Mucosa of descending colon (tissue), 3 donors: ENCODE measurements around the gene MEX3C. TPM values are rescaled to one million over a fixed set of nuclear protein-coding genes. Genes with fewer than 3 reads are reported as not detected.

ENCODE experiments used
- ATAC-seq: fragments of 200-7000 bp; cut with Tn5 transposase; one replicate; pipeline ENCODE4 v1.9.1; 2020; ENCODE audit warnings: mild to moderate bottlenecking, moderate library complexity
- DNase-seq, 3 donors: peaks; one replicate each; pipeline ENCODE4 v3.0.0-alpha.2; 2020
- H3K36me3 ChIP-seq: fragments of 200-600 bp; one replicate; pipeline ENCODE4 v1.8.0; 2021; ENCODE audit warnings: low read depth, mild to moderate bottlenecking
- H3K4me1 ChIP-seq: fragments of 200-600 bp; one replicate; pipeline ENCODE4 v1.8.0; 2021; ENCODE audit warnings: low read depth, mild to moderate bottlenecking
- H3K4me3 ChIP-seq: fragments of 200-600 bp; one replicate; pipeline ENCODE4 v1.8.0; 2021; ENCODE audit warnings: mild to moderate bottlenecking
- H3K9me3 ChIP-seq: fragments of 200-600 bp; one replicate; pipeline ENCODE4 v1.8.0; 2021; ENCODE audit warnings: mild to moderate bottlenecking
- intact Hi-C, 2 donors: fragments of 100-400 bp; cut with DNase I in 1 of 2; cut with micrococcal nuclease in 1 of 2; formaldehyde crosslinking; loops; one replicate each; pipeline versions ENCODE4 v1.11.0 to v1.11.1; 2022; cut with DNase I, micrococcal nuclease
- total RNA-seq, 3 donors: library from RNA; stranded (reverse); fragmentation: NEBNext Ultra II Directional in 2 of 3; extraction: Animal tissue kit (Norgen Biotek cat#: 25700) in 2 of 3; gene quantifications; one replicate each; pipeline versions ENCODE4 v1.2.1 to v1.2.4, GENCODE V29; 2021 to 2023
- TF ChIP-seq, protein P1 (sequence below): fragments of 200-600 bp; IDR thresholded peaks from one replicate; pipeline ENCODE4 v1.8.0; 2022; ENCODE audit warnings: antibody characterized with exemption, mild to moderate bottlenecking
- donor health status: DM: no; HTN: no; CAD: no; lungs with moderate emphysema.
- donor health status: DM: no; HTN: no; CAD: no.
- donor health status: DM: no; HTN: yes; CAD: no.

Gene MEX3C
- total RNA-seq, 3 donors from 2014 or later = 20.8 to 30.1 (median 27.0) TPM

DNA sequence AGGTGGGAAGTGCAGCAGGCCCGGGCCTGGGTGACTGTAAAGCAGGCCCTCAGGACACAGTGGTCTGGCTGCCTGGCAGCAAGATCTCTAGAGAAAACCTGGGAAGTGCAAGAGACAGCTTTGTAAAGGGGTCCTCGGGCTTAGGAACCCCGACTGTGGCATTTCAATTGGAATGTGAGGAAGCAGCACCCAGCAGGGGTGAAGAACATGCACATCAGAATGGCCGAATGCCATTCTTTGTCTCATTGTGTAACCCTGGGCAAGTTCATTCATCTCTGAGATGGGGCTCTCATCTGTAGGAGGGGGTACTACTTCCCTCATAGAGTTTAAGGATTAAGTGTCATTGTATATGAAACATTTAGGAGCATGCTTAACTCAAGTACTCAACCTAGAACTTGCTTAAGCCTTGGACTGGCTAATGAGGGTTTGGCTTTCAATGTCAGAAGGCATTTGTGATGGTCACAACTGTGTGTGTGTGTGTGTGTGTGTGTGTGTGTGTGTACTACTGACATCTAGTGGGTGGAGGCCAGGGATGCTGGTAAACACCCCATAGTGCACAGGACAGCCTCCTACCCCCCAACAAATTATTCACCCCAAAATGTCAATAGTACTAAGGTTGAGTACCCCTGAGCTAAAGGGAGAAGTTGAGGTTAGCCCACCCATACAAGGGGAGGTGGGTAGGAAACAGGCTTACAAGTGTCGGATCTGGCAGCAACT, 29.3 kb downstream of the MEX3C start:
- Histone ChIP-seq H3K4me3 (no peak overlapping the region), H3K36me3 (no peaks in the 10 kb centered on the region), H3K4me1 (no peaks in the 10 kb centered on the region), H3K9me3 (no peaks in the 10 kb centered on the region)
- intact Hi-C loops = no loop called here
- no peak for DNase-seq
- TF ChIP-seq, protein P1, sequence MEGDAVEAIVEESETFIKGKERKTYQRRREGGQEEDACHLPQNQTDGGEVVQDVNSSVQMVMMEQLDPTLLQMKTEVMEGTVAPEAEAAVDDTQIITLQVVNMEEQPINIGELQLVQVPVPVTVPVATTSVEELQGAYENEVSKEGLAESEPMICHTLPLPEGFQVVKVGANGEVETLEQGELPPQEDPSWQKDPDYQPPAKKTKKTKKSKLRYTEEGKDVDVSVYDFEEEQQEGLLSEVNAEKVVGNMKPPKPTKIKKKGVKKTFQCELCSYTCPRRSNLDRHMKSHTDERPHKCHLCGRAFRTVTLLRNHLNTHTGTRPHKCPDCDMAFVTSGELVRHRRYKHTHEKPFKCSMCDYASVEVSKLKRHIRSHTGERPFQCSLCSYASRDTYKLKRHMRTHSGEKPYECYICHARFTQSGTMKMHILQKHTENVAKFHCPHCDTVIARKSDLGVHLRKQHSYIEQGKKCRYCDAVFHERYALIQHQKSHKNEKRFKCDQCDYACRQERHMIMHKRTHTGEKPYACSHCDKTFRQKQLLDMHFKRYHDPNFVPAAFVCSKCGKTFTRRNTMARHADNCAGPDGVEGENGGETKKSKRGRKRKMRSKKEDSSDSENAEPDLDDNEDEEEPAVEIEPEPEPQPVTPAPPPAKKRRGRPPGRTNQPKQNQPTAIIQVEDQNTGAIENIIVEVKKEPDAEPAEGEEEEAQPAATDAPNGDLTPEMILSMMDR = no peak
- no peak for ATAC-seq

GRCh38 chr18:51165296-51165695, 32.2 kb downstream of the MEX3C start:
- Histone ChIP-seq H3K36me3 (no peaks in the 10 kb centered on the region), H3K4me3 (no peak overlapping the region), H3K9me3 (no peaks in the 10 kb centered on the region), H3K4me1 (no peaks in the 10 kb centered on the region)
- TF ChIP-seq, protein P1 = no peak
- ATAC-seq = no peak
- DNase-seq = no peak
- intact Hi-C loops = no loop called here

- TF ChIP-seq, protein P1 = no peak
- intact Hi-C loops = no loop called here
- ATAC-seq = no peak
- Histone ChIP-seq H3K36me3 (no peaks in the 10 kb centered on the region), H3K4me1 (no peaks in the 10 kb centered on the region), H3K9me3 (no peaks in the 10 kb centered on the region), H3K4me3 (no peak overlapping the region)
- DNase-seq = no peak
These were observed 32.7 kb downstream of the MEX3C start for GRCh38 chr18:51164761-51165281.

GRCh38 chr18:51164342-51164741, 33.1 kb downstream of the MEX3C start:
- ATAC-seq = no peak
- no peak overlapping the region for H3K4me3 ChIP-seq
- H3K36me3 ChIP-seq = no peaks in the 10 kb centered on the region
- TF ChIP-seq, protein P1 = no peak
- no peaks in the 10 kb centered on the region for H3K4me1 ChIP-seq
- intact Hi-C loops = no loop called here
- no peak for DNase-seq
- no peaks in the 10 kb centered on the region for H3K9me3 ChIP-seq

DNA sequence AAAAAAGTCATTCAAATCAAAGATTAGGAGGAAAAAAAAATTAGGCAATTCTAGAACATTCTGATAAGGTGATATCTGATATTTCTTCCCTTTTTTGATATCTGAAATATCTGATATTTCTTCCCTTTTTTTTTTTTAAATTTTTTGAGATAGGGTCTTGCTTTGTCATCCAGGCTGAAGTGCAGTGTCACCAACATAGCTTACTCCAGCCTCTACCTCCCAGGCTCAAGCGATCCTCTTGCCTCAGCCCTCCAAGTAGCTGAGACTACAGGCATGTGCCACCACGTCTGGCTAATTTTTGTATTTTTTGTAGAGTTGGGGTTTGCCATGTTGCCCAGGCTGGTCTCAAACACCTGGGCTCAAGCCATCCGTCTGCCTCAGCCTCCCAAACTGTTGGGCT, 33.9 kb downstream of the MEX3C start:
- DNase-seq (no peak), ATAC-seq (no peak)
- Histone ChIP-seq H3K36me3 (no peaks in the 10 kb centered on the region), H3K4me1 (no peaks in the 10 kb centered on the region), H3K9me3 (no peaks in the 10 kb centered on the region), H3K4me3 (no peak overlapping the region)
- intact Hi-C loops = no loop called here
- TF ChIP-seq, protein P1 = no peak
